Common myeloid progenitor, CD34-positive (primary cell): ENCODE measurements around the gene TENT4A.

Source experiments
- CTCF ChIA-PET: fragments of 350-600 bp; sonication (Branson Sonifier 250); formaldehyde crosslinking; loops from one replicate; lab custom pipeline; 2021; ENCODE audit warnings: antibody characterized with exemption; lab: Charles Lee
- POLR2A ChIA-PET: fragments of 350-600 bp; sonication (Branson Sonifier 250); formaldehyde crosslinking; loops from one replicate; lab custom pipeline; 2021; ENCODE audit warnings: antibody characterized with exemption; lab: Charles Lee
- DNase-seq, 3 donors: peaks; one replicate each; pipeline versions ENCODE4 v3.0.0 to v3.0.0-alpha.2; 2013
- H3K27ac ChIP-seq, 2 experiments: 1 replicate in 1 of 2; 2 replicates in 1 of 2; pipeline ENCODE4 v1.7.0; 2013; ENCODE audit warnings: inconsistent platforms in 2 of 2, low read length in 2 of 2, mild to moderate bottlenecking in 2 of 2, low read depth in 1 of 2, moderate library complexity in 1 of 2; ENCODE audit not compliant: severe bottlenecking in 2 of 2, insufficient read depth in 1 of 2, poor library complexity in 1 of 2
- H3K27me3 ChIP-seq, 5 experiments: replicated peaks in 2 of 5; 1 replicate in 3 of 5; 2 replicates in 2 of 5; pipeline versions ENCODE4 v1.6.1 to v1.7.0; 2013; ENCODE audit warnings: low read length in 4 of 5, mild to moderate bottlenecking in 2 of 5, moderate library complexity in 2 of 5, inconsistent platforms in 1 of 5; ENCODE audit not compliant: insufficient read depth in 5 of 5, control insufficient read depth in 4 of 5
- H3K36me3 ChIP-seq, 4 experiments: 1 replicate in 2 of 4; 2 replicates in 2 of 4; pipeline versions ENCODE4 v1.6.1 to v1.7.0; 2013; ENCODE audit warnings: low read length in 3 of 4, control low read depth in 1 of 4, mild to moderate bottlenecking in 1 of 4; ENCODE audit not compliant: control insufficient read depth in 4 of 4, insufficient read depth in 4 of 4
- H3K4me1 ChIP-seq, 4 experiments: 1 replicate in 3 of 4; 2 replicates in 1 of 4; pipeline versions ENCODE4 v1.6.1 to v1.7.1; 2013; ENCODE audit warnings: low read length in 3 of 4, mild to moderate bottlenecking in 3 of 4, control low read depth in 1 of 4, inconsistent platforms in 1 of 4, moderate library complexity in 1 of 4; ENCODE audit not compliant: control insufficient read depth in 4 of 4, insufficient read depth in 4 of 4; ENCODE audit errors: control extremely low read depth in 1 of 4
- H3K4me3 ChIP-seq, 7 experiments: 1 replicate in 4 of 7; 2 replicates in 3 of 7; pipeline versions ENCODE4 v1.5.1 to v1.7.0; 2013; ENCODE audit warnings: mild to moderate bottlenecking in 7 of 7, low read length in 6 of 7, moderate library complexity in 6 of 7, inconsistent platforms in 2 of 7, low read depth in 2 of 7, control low read depth in 1 of 7; ENCODE audit not compliant: insufficient read depth in 4 of 7, control insufficient read depth in 1 of 7; ENCODE audit errors: extremely low read depth in 1 of 7
- H3K9me3 ChIP-seq, 5 experiments: 1 replicate in 4 of 5; 2 replicates in 1 of 5; pipeline versions ENCODE4 v1.6.1 to v1.7.1; 2013; ENCODE audit warnings: low read length in 4 of 5, mild to moderate bottlenecking in 2 of 5, inconsistent platforms in 1 of 5, low read depth in 1 of 5, moderate library complexity in 1 of 5; ENCODE audit not compliant: control insufficient read depth in 4 of 5, insufficient read depth in 2 of 5; ENCODE audit errors: control extremely low read depth in 1 of 5
- WGBS: methylation state at CpG from one replicate; pipeline ENCODE4 v1.1.5; 2013; ENCODE audit not compliant: insufficient coverage; 5-methylcytosine and 5-hydroxymethylcytosine counted together

Gene TENT4A

DNA sequence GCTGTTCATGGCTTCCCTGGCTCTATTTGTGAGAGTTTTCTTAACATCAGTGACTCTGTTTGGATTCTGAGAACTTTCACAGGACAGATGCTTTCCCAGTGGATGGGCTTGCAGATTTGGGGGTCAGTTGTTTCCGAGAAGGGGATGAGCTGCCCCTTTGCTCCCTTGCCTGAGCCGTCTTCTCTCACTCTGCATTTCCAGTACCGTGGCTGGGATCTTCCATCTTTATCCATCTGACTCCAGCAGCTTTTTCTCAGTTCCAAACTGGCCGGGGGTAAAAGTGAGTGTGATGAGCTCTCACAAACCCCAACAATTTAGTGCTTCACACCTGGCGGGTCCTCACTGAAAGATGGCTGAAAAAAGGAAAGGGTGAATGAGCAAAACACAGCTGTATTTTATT lies 79.1 kb downstream of the TENT4A start:
- WGBS, result 100% methylated on average over 2 of the region's 5 CpGs
- peaks cover 2 to 50% (median 19%) of the 10 kb centered on the region in 4 experiments for H3K4me1 ChIP-seq
- DNase-seq, result no peak

DNA sequence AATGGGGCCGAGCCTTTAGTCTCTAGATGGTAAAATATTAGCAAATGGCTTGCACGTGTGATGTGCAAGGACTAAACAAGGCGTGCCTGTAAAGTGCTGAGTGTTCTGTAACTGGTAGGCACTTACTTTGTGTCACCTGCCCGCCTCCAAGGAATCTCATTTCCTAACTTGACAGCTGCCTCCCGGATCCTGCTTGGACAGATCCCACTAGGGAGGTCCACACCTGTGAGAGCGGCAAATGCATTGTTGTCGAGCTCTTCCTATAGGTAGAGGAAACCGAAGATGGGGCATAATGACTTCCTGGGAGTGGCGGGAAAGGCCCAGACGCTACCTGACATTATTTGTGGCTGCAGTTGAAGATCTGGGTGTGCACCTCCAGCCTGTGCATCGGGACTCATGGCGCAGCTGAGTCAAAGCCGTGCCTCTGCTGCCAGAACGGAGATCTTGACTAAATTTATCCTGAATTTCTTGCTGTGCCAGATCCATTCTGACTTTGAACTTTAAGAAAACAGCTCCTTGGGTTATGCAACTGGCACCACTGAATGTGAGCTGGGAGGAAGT lies 79.8 kb downstream of the TENT4A start:
- POLR2A ChIA-PET, result no interaction called here
- Histone ChIP-seq H3K27ac (no peak overlapping the region), H3K9me3 (no peaks in the 10 kb centered on the region)

More for the DNA sequence above, 79.1 kb downstream of the TENT4A start:
- Histone ChIP-seq H3K36me3 (no peaks in the 10 kb centered on the region), H3K27ac (no peak overlapping the region), H3K27me3 (no peaks in the 10 kb centered on the region), H3K9me3 (no peaks in the 10 kb centered on the region), H3K4me3 (no peak overlapping the region)
- ChIA-PET CTCF (interaction anchor here (1.0 to 1.4 kb wide), 3 partner anchors 10 to 27 kb away, joined by 3 to 8 read pairs (median 3); no protein-coding TSS in a partner anchor), POLR2A (no interaction called here)

DNA sequence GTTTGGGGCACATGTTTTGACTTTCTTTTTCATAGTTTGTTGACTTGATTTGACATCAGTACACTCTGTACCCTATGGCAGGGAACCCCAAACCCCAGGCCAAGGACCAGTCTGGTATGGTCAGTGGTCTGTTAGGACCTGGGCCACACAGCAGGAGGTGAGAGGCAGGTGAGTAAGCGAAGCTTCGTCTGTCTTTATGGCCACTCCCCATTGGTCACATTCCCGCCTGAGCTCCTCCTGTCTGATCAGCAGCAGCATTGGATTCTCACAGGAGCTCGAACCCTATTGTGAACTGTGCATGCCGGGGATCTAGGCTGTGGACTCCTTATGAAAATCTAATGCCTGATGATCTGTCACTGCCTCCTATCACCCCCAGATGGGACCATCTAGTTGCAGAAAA lies 88.0 kb downstream of the TENT4A start:
- Histone ChIP-seq H3K4me3 (no peak overlapping the region), H3K36me3 (no peaks in the 10 kb centered on the region), H3K27ac (no peak overlapping the region), H3K4me1 (no peaks in the 10 kb centered on the region), H3K27me3 (peaks cover 0 to 2% (median 0%) of the 10 kb centered on the region in 5 experiments), H3K9me3 (peaks cover 0 to 8% (median 0%) of the 10 kb centered on the region in 5 experiments)
- CTCF ChIA-PET, result interaction anchor here (1.6 to 2.3 kb wide), 2 partner anchors 8 to 14 kb away, joined by 4 to 8 read pairs; no protein-coding TSS in a partner anchor
- no peak for DNase-seq
- WGBS, result 100% methylated on average over 5 of the region's 5 CpGs
- POLR2A ChIA-PET, result no interaction called here

More for the DNA sequence above, 79.8 kb downstream of the TENT4A start:
- peak in 2 of 3 donors; percentile 35 to 48 for DNase-seq
- H3K4me3 ChIP-seq, result peak overlapping the region in 3 of 7 experiments; percentile 28 to 35 (median 28)
- 46% methylated on average over 13 of the region's 14 CpGs for WGBS
- no peaks in the 10 kb centered on the region for H3K36me3 ChIP-seq
- CTCF ChIA-PET, result interaction anchor here (1.0 to 1.8 kb wide), 9 partner anchors 9 to 29 kb away, joined by 3 to 8 read pairs (median 3); no protein-coding TSS in a partner anchor
- H3K27me3 ChIP-seq, result no peaks in the 10 kb centered on the region
- peaks cover 2 to 43% (median 16%) of the 10 kb centered on the region in 4 experiments for H3K4me1 ChIP-seq

DNA sequence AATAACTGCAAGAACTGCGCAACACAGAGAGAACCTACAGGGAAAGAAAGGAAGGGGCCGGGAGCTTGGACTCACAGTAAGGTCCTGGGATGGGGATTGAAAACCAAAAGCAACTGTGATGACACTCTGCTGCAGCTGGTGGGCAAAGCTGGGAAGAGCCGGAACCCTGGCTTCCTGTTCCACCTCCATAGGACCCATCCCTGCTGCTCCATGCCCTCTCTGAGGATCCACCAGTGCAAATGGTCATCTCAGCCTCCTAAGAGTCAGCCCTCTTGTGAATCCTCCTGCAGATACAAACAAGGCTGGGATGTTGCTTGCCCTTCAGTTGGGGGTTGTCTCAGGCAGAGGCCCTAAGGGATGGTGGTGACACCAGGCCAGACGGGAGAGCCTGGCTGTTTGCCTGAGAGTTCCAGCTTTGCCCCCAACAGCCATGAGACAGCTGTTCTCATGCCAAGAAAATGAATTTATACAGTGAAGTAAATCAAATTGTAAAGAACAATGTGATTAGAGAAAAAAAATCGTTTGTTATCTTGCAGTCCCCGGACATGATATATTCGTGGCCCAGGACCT lies 90.8 kb downstream of the TENT4A start:
- WGBS, result 100% methylated on average over 2 of the region's 7 CpGs
- ChIA-PET CTCF (interaction anchor here (1.4 kb wide), 1 partner anchor 15 kb away, joined by 4 read pairs; no protein-coding TSS in a partner anchor), POLR2A (no interaction called here)

GRCh38 chr5:6804766-6805501 lies 91.7 kb downstream of the TENT4A start:
- DNase-seq, result no peak
- H3K27ac ChIP-seq, result no peak overlapping the region
- H3K27me3 ChIP-seq, result peaks cover 0 to 2% (median 0%) of the 10 kb centered on the region in 5 experiments
- WGBS, result 100% methylated on average over 4 of the region's 5 CpGs
- peaks cover 0 to 8% (median 2%) of the 10 kb centered on the region in 5 experiments for H3K9me3 ChIP-seq
- no peak overlapping the region for H3K4me3 ChIP-seq
- POLR2A ChIA-PET, result no interaction called here
- H3K36me3 ChIP-seq, result no peaks in the 10 kb centered on the region
- no peaks in the 10 kb centered on the region for H3K4me1 ChIP-seq
- CTCF ChIA-PET, result interaction anchor here (0.7 to 1.4 kb wide), 2 partner anchors 14 kb away, joined by 3 to 4 read pairs; no protein-coding TSS in a partner anchor

More for the DNA sequence above, 90.8 kb downstream of the TENT4A start:
- no peaks in the 10 kb centered on the region for H3K36me3 ChIP-seq
- H3K27me3 ChIP-seq, result peaks cover 0 to 2% (median 0%) of the 10 kb centered on the region in 5 experiments
- no peak for DNase-seq
- no peak overlapping the region for H3K27ac ChIP-seq
- no peaks in the 10 kb centered on the region for H3K4me1 ChIP-seq
- peaks cover 0 to 8% (median 2%) of the 10 kb centered on the region in 5 experiments for H3K9me3 ChIP-seq
- no peak overlapping the region for H3K4me3 ChIP-seq

- Histone ChIP-seq H3K36me3 (no peaks in the 10 kb centered on the region), H3K27me3 (peaks cover 0 to 2% (median 0%) of the 10 kb centered on the region in 5 experiments), H3K9me3 (peaks cover 0 to 5% (median 2%) of the 10 kb centered on the region in 5 experiments), H3K27ac (no peak overlapping the region), H3K4me3 (no peak overlapping the region), H3K4me1 (no peaks in the 10 kb centered on the region)
- 100% methylated on average over 1 of the region's 2 CpGs for WGBS
- ChIA-PET POLR2A (interaction anchor here (0.6 kb wide), 1 partner anchor 904 kb away, joined by 3 read pairs; no protein-coding TSS in a partner anchor), CTCF (interaction anchor here (0.7 to 1.4 kb wide), 2 partner anchors 12 to 13 kb away, joined by 3 to 4 read pairs; no protein-coding TSS in a partner anchor)
- no peak for DNase-seq
These were observed 92.6 kb downstream of the TENT4A start for GRCh38 chr5:6805841-6806240.
